ENCODE measurements around the gene CLCNKA. TPM values are rescaled to one million over a fixed set of nuclear protein-coding genes. Genes with fewer than 3 reads are reported as not detected.

The CLCNKA gene
- total RNA-seq, 1 donor, result not detected

- H3K4me3 ChIP-seq (ENCODE audit: low read depth, low read length), result no peak overlapping the region
Measured at GRCh38 chr1:15981679-15982078, 40.2 kb upstream of the CLCNKA start.

GRCh38 chr1:15983275-15983674 lies 38.6 kb upstream of the CLCNKA start:
- no peak overlapping the region for H3K4me3 ChIP-seq (ENCODE audit: low read depth, low read length)
- no peak for TF ChIP-seq CTCF (IDR thresholded peaks at IDR 0.05; ENCODE audit: insufficient read depth, low read depth, low read length)
- no peak for DNase-seq (ENCODE audit: low read depth)

More at GRCh38 chr1:15981679-15982078, 40.2 kb upstream of the CLCNKA start:
- DNase-seq (ENCODE audit: low read depth), result no peak
- no peak for TF ChIP-seq CTCF (IDR thresholded peaks at IDR 0.05; ENCODE audit: insufficient read depth, low read depth, low read length)

- no peak overlapping the region for H3K4me3 ChIP-seq (ENCODE audit: low read depth, low read length)
- no peak for TF ChIP-seq CTCF (IDR thresholded peaks at IDR 0.05; ENCODE audit: insufficient read depth, low read depth, low read length)
- no peak for DNase-seq (ENCODE audit: low read depth)
Measured at GRCh38 chr1:15985611-15986297, 36.1 kb upstream of the CLCNKA start.

- TF ChIP-seq CTCF (IDR thresholded peaks at IDR 0.05; ENCODE audit: insufficient read depth, low read depth, low read length), result no peak
Measured at GRCh38 chr1:15988856-15989736, 32.7 kb upstream of the CLCNKA start.

GRCh38 chr1:15989776-15990175 lies 32.1 kb upstream of the CLCNKA start:
- H3K4me3 ChIP-seq (ENCODE audit: low read depth, low read length), result no peak overlapping the region
- no peak for DNase-seq (ENCODE audit: low read depth)
- TF ChIP-seq CTCF (IDR thresholded peaks at IDR 0.05; ENCODE audit: insufficient read depth, low read depth, low read length), result no peak

More at GRCh38 chr1:15988856-15989736, 32.7 kb upstream of the CLCNKA start:
- no peak overlapping the region for H3K4me3 ChIP-seq (ENCODE audit: low read depth, low read length)
- no peak for DNase-seq (ENCODE audit: low read depth)

GRCh38 chr1:15991427-15992186 lies 30.2 kb upstream of the CLCNKA start:
- no peak for DNase-seq (ENCODE audit: low read depth)
- no peak overlapping the region for H3K4me3 ChIP-seq (ENCODE audit: low read depth, low read length)
- TF ChIP-seq CTCF (IDR thresholded peaks at IDR 0.05; ENCODE audit: insufficient read depth, low read depth, low read length), result no peak
